ENCODE data around the gene ESYT2. TPM values are rescaled to one million over a fixed set of nuclear protein-coding genes. Genes with fewer than 3 reads are reported as not detected.

Gene ESYT2
- total and polyA plus RNA-seq, 4 donors = 16.4 to 83.0 (median 58.0) TPM

DNA sequence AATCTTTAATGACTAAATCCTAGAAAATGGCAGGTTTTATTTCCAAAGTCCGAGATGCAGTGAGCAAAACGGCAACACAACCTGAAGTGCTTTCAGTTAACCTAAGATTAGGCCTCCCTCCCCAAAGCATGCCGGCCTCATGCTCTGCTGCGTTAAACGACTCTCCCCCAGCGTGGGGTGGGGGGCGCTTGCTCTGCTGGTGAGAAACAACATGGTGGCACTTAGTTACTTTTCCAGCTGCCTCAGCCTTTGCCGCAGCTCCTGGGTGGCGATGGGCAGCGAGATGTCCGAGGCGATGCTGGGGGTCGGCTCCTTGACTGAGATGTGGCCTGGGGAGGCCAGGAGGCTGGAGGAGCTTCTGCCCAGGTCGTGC is 88.0 kb downstream of the ESYT2 start:
- Histone ChIP-seq H3K9ac (ENCODE audit: insufficient read depth in 1 of 2, low read length in 2 of 2) (no peak overlapping the region), H3K4me1 (ENCODE audit: control insufficient read depth in 5 of 5, insufficient read depth in 5 of 5, low read length in 5 of 5) (peaks cover 0 to 1% (median 0%) of the 10 kb centered on the region in 5 donors), H3K4me3 (no peak overlapping the region), H3K27ac (ENCODE audit: low read depth in 1 of 2, low read length in 1 of 2) (no peak overlapping the region), H3K27me3 (ENCODE audit: control insufficient read depth in 3 of 3, insufficient read depth in 3 of 3, low read length in 2 of 3) (no peaks in the 10 kb centered on the region), H3K9me3 (ENCODE audit: control insufficient read depth in 4 of 4, insufficient read depth in 3 of 4, low read length in 3 of 4) (no peaks in the 10 kb centered on the region), H3K36me3 (ENCODE audit: control insufficient read depth in 4 of 4, insufficient read depth in 4 of 4, low read length in 4 of 4) (peaks cover 14 to 47% (median 34%) of the 10 kb centered on the region in 4 donors)
- 95 to 96% methylated on average over 14 of the region's 14 CpGs for WGBS, 2 donors
- TF ChIP-seq, protein P1, sequence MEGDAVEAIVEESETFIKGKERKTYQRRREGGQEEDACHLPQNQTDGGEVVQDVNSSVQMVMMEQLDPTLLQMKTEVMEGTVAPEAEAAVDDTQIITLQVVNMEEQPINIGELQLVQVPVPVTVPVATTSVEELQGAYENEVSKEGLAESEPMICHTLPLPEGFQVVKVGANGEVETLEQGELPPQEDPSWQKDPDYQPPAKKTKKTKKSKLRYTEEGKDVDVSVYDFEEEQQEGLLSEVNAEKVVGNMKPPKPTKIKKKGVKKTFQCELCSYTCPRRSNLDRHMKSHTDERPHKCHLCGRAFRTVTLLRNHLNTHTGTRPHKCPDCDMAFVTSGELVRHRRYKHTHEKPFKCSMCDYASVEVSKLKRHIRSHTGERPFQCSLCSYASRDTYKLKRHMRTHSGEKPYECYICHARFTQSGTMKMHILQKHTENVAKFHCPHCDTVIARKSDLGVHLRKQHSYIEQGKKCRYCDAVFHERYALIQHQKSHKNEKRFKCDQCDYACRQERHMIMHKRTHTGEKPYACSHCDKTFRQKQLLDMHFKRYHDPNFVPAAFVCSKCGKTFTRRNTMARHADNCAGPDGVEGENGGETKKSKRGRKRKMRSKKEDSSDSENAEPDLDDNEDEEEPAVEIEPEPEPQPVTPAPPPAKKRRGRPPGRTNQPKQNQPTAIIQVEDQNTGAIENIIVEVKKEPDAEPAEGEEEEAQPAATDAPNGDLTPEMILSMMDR (IDR thresholded peaks at IDR 0.05; ENCODE audit: control extremely low read depth, extremely low read depth) = no peak
- DNase-seq = no peak
- no peak for ATAC-seq (ENCODE audit: insufficient read depth, low FRiP score)

DNA sequence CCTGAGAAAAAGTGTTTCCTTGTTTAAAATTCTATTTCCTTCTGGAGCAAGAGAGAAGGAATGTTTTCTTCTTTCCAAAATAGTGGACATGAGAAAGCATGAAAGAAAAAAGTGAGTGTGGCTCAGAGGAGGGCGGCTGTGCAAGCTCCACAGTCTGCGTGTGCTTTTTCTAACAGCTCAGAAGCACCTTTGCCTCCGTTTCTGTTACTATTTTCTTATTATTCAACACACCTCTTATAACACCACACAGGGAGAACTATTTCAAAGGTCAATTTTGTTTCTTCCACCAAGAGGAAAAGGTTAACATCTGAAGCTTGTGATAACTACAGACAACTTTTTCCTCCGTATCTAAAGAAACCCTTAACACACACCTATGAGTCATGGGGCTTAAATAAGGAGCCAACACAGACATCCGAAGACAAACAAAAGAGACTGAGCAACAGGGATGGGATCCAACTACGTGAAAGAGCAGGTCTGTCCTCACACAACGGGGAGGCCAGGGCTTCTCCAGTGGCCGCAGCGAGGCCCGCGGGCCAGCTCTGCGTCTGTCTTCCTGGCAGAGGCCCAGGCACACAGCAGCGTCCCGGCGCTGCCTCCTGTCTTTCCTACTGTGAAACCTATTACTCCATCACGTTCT is 88.5 kb downstream of the ESYT2 start:
- no peak for ATAC-seq (ENCODE audit: insufficient read depth, low FRiP score)
- Histone ChIP-seq H3K4me1 (ENCODE audit: control insufficient read depth in 5 of 5, insufficient read depth in 5 of 5, low read length in 5 of 5) (peaks cover 0 to 1% (median 0%) of the 10 kb centered on the region in 5 donors), H3K4me3 (no peak overlapping the region), H3K36me3 (ENCODE audit: control insufficient read depth in 4 of 4, insufficient read depth in 4 of 4, low read length in 4 of 4) (peaks cover 14 to 47% (median 34%) of the 10 kb centered on the region in 4 donors), H3K27ac (ENCODE audit: low read depth in 1 of 2, low read length in 1 of 2) (no peak overlapping the region), H3K9ac (ENCODE audit: insufficient read depth in 1 of 2, low read length in 2 of 2) (no peak overlapping the region), H3K9me3 (ENCODE audit: control insufficient read depth in 4 of 4, insufficient read depth in 3 of 4, low read length in 3 of 4) (no peaks in the 10 kb centered on the region), H3K27me3 (ENCODE audit: control insufficient read depth in 3 of 3, insufficient read depth in 3 of 3, low read length in 2 of 3) (no peaks in the 10 kb centered on the region)
- DNase-seq = no peak
- TF ChIP-seq, protein P1 (IDR thresholded peaks at IDR 0.05; ENCODE audit: control extremely low read depth, extremely low read depth) = no peak
- 87 to 89% methylated on average over 16 of the region's 16 CpGs for WGBS, 2 donors

DNA sequence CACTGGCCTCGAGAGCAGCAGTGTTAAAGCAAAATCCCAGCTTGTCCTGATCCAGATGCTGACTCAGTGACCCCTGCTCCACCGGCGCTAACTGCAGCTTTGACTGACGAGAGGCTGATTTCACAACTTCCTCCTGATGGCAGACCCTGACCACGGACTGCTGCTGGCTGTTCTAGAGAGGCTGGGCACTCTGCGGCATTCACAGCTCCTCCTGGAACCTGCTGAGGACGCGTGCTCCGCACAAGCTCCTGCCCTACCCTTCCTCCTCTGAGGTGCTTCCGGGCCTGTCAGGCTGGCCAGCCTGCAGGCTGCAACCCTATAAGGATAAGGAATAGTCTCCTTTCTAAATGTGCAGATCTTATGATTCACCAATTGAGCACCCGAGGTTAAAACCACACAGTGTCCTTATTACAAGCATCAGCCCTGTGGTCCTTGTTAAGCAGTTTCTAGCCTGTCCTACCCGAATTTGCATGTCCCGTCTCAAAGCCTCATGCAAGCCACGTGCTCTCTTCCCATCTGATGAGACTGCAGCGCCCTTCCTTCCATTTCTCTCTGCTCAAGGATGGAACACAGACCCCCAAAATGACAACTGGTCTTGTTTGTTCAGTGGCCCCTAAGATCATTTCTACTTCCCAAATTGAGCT is 89.2 kb downstream of the ESYT2 start:
- Histone ChIP-seq H3K4me1 (ENCODE audit: control insufficient read depth in 5 of 5, insufficient read depth in 5 of 5, low read length in 5 of 5) (peaks cover 0 to 1% (median 0%) of the 10 kb centered on the region in 5 donors), H3K27ac (ENCODE audit: low read depth in 1 of 2, low read length in 1 of 2) (peak overlapping the region in 1 of 2 donors; percentile 41), H3K9me3 (ENCODE audit: control insufficient read depth in 4 of 4, insufficient read depth in 3 of 4, low read length in 3 of 4) (no peaks in the 10 kb centered on the region), H3K9ac (ENCODE audit: insufficient read depth in 1 of 2, low read length in 2 of 2) (no peak overlapping the region), H3K4me3 (no peak overlapping the region), H3K27me3 (ENCODE audit: control insufficient read depth in 3 of 3, insufficient read depth in 3 of 3, low read length in 2 of 3) (no peaks in the 10 kb centered on the region), H3K36me3 (ENCODE audit: control insufficient read depth in 4 of 4, insufficient read depth in 4 of 4, low read length in 4 of 4) (peaks cover 11 to 46% (median 35%) of the 10 kb centered on the region in 4 donors)
- peak; percentile 42 for ATAC-seq (ENCODE audit: insufficient read depth, low FRiP score)
- TF ChIP-seq, protein P1 (IDR thresholded peaks at IDR 0.05; ENCODE audit: control extremely low read depth, extremely low read depth) = no peak
- DNase-seq = peak; percentile 29 to 73 (median 56)
- WGBS, 2 donors = 38 to 62% methylated on average over 15 of the region's 15 CpGs

Measured in lung (tissue), 12 donors.